Osteocyte (in vitro differentiated cells): ENCODE measurements around the gene ARHGAP8. TPM values are rescaled to one million over a fixed set of nuclear protein-coding genes. Genes with fewer than 3 reads are reported as not detected.

Source experiments
- DNase-seq: peaks from one replicate; pipeline ENCODE4 v3.0.0; 2021; ENCODE audit warnings: mixed read lengths; ENCODE audit not compliant: unreplicated experiment; ENCODE audit errors: extremely low spot score
- H3K27ac Mint-ChIP-seq: one replicate; pipeline ENCODE4 v1.8.0; 2021; ENCODE audit warnings: mild to moderate bottlenecking, mixed read lengths; ENCODE audit not compliant: unreplicated experiment
- H3K27me3 Mint-ChIP-seq: one replicate; pipeline ENCODE4 v1.8.0; 2021; ENCODE audit warnings: mixed read lengths; ENCODE audit not compliant: unreplicated experiment
- H3K36me3 Mint-ChIP-seq: one replicate; pipeline ENCODE4 v1.8.0; 2021; ENCODE audit warnings: mixed read lengths; ENCODE audit not compliant: unreplicated experiment
- H3K4me1 Mint-ChIP-seq: one replicate; pipeline ENCODE4 v1.8.0; 2021; ENCODE audit warnings: mixed read lengths; ENCODE audit not compliant: unreplicated experiment
- H3K4me3 Mint-ChIP-seq: one replicate; pipeline ENCODE4 v1.8.0; 2021; ENCODE audit warnings: mild to moderate bottlenecking, moderate library complexity, mixed read lengths; ENCODE audit not compliant: unreplicated experiment
- H3K9me3 Mint-ChIP-seq: one replicate; pipeline ENCODE4 v1.8.0; 2021; ENCODE audit warnings: mixed read lengths; ENCODE audit not compliant: unreplicated experiment
- CTCF ChIP-seq: fragments of 200-600 bp; sonication (generic); IDR thresholded peaks from 2 replicates; pipeline ENCODE4 v1.5.0; 2021; ENCODE audit warnings: antibody characterized with exemption, mild to moderate bottlenecking, moderate library complexity
- total RNA-seq: library from RNA; stranded (reverse); gene quantifications from 2 replicates; pipeline ENCODE4 v1.2.1, GENCODE V29; 2021

ARHGAP8 gene
- total RNA-seq, 1 donor from 2014 or later, result 0.89 TPM

DNA sequence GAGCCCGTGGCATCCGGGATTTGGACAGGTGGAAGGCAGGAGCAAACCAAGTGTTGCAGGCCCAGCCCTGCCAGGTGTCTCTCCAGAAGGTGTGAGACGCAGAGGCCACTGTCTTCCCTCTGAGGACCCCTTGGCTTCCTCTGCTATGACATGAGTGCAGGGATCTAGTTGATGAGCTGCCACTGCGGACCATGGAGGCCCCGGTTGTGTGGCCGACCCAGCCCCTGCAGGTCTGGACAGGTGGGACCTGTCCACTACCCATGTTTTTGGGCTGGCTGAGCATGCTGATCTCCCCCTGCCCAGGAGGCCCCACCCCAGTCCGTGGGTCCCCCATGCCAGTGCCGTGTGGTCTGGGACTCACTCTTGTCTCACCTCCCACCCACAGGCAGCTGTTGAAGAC lies 27.5 kb upstream of the ARHGAP8 start:
- no peaks in the 10 kb centered on the region for H3K27me3 Mint-ChIP-seq
- DNase-seq, result no peak
- no peak overlapping the region for H3K27ac Mint-ChIP-seq
- peaks cover 6% of the 10 kb centered on the region for H3K36me3 Mint-ChIP-seq
- H3K9me3 Mint-ChIP-seq, result no peaks in the 10 kb centered on the region
- H3K4me3 Mint-ChIP-seq, result no peak overlapping the region
- TF ChIP-seq CTCF, result no peak
- H3K4me1 Mint-ChIP-seq, result peaks cover 4% of the 10 kb centered on the region

- Mint-ChIP-seq H3K36me3 (peaks cover 6% of the 10 kb centered on the region), H3K27ac (no peak overlapping the region), H3K4me1 (peaks cover 4% of the 10 kb centered on the region), H3K9me3 (no peaks in the 10 kb centered on the region), H3K27me3 (no peaks in the 10 kb centered on the region), H3K4me3 (no peak overlapping the region)
- TF ChIP-seq CTCF, result no peak
- no peak for DNase-seq
Measured at GRCh38 chr22:44726439-44726838, 25.9 kb upstream of the ARHGAP8 start.

DNA sequence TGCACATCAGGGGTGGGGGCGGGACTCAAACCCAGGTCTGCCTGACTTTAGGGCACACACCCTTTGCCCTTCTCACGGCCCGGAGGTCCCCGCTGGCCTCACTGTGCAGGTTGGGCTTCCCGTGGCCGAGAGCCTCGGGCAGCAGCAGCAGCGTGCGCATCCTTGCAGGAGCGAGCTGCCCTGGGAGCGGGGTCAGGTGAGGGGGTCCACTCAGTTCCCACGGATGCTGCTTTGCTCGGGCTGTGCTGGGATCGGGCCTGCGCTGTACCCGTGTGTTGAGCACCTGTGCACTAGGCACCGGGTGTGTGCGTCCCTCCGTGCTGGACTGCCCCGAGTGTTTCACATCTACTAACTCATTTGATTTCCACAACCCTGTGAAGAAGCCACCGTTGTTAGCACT lies 25.2 kb upstream of the ARHGAP8 start:
- TF ChIP-seq CTCF, result no peak
- H3K4me1 Mint-ChIP-seq, result peaks cover 4% of the 10 kb centered on the region
- no peak overlapping the region for H3K27ac Mint-ChIP-seq
- H3K4me3 Mint-ChIP-seq, result no peak overlapping the region
- no peaks in the 10 kb centered on the region for H3K27me3 Mint-ChIP-seq
- DNase-seq, result no peak
- peaks cover 4% of the 10 kb centered on the region for H3K36me3 Mint-ChIP-seq
- H3K9me3 Mint-ChIP-seq, result no peaks in the 10 kb centered on the region

- Mint-ChIP-seq H3K4me1 (peaks cover 4% of the 10 kb centered on the region), H3K9me3 (no peaks in the 10 kb centered on the region), H3K36me3 (peaks cover 4% of the 10 kb centered on the region), H3K27ac (no peak overlapping the region), H3K27me3 (no peaks in the 10 kb centered on the region), H3K4me3 (no peak overlapping the region)
- no peak for TF ChIP-seq CTCF
- DNase-seq, result no peak
Measured at GRCh38 chr22:44727709-44728108, 24.7 kb upstream of the ARHGAP8 start.

GRCh38 chr22:44728761-44729324 lies 23.5 kb upstream of the ARHGAP8 start:
- H3K9me3 Mint-ChIP-seq, result no peaks in the 10 kb centered on the region
- no peak overlapping the region for H3K27ac Mint-ChIP-seq
- TF ChIP-seq CTCF, result no peak
- no peak overlapping the region for H3K4me3 Mint-ChIP-seq
- peaks cover 4% of the 10 kb centered on the region for H3K4me1 Mint-ChIP-seq
- DNase-seq, result no peak
- H3K27me3 Mint-ChIP-seq, result no peaks in the 10 kb centered on the region
- H3K36me3 Mint-ChIP-seq, result peaks cover 4% of the 10 kb centered on the region
